Stimulated activated naive B cell treated with anti-CD40 and anti-IgM and Interleukin-4, amounts not matched to agents 10 μg/mL and 1 μg/mL and 100 μg/mL, for 72 hours (primary cell): ENCODE data around the gene PACS1.
A peak's percentile ranks its signal among the peaks of the same experiment; 100 is the strongest.
"Not testable (repeated sequence)": the region's sequence is repeated elsewhere in the genome, so short reads cannot be mapped to it uniquely, and the experiment has no call there.

Source experiments
- ATAC-seq, 2 donors: fragments of 150-1000 bp; cut with Tn5 transposase; replicated peaks; 2 replicates each; pipeline ENCODE4 v1.10.0; 2021; ENCODE audit warnings: moderate library complexity in 1 of 2
- DNase-seq: peaks from one replicate; pipeline ENCODE4 v3.0.0; 2021
- H3K27ac Mint-ChIP-seq: one replicate; pipeline ENCODE4 v1.8.0; 2022; ENCODE audit warnings: mild to moderate bottlenecking, mixed read lengths
- H3K27me3 Mint-ChIP-seq, 2 donors: one replicate each; pipeline ENCODE4 v1.8.0; 2022; ENCODE audit warnings: mixed read lengths in 2 of 2
- H3K36me3 Mint-ChIP-seq, 2 donors: one replicate each; pipeline ENCODE4 v1.8.0; 2022; ENCODE audit warnings: mixed read lengths in 2 of 2, mild to moderate bottlenecking in 1 of 2
- H3K4me1 Mint-ChIP-seq, 2 donors: one replicate each; pipeline ENCODE4 v1.8.0; 2022; ENCODE audit warnings: mixed read lengths in 2 of 2, mild to moderate bottlenecking in 1 of 2
- H3K4me3 Mint-ChIP-seq, 2 donors: one replicate each; pipeline ENCODE4 v1.8.0; 2022; ENCODE audit warnings: mild to moderate bottlenecking in 2 of 2, mixed read lengths in 2 of 2, moderate library complexity in 1 of 2
- H3K9me3 Mint-ChIP-seq, 2 donors: one replicate each; pipeline ENCODE4 v1.8.0; 2022; ENCODE audit warnings: mixed read lengths in 2 of 2, mild to moderate bottlenecking in 1 of 2

The PACS1 gene

DNA sequence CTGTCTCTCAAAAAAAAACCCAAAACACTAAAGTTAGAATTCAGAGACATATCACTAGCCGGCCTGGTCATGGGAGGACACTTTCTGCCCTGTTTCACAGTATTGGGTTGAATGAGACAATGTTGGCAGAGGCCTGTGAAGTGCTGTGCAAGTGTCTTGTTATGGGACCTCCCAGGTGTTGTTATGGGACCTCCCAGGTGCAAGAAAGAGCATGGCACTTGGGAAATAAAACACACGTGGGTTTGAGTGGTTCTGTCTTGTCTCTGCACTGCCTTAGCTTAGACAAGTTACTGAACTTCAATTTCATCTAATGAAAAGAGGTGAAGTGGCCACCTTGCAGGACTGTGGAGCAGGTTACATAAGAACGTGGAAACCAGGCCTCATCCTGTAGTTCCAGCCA lies 169.4 kb downstream of the PACS1 start:
- no peaks in the 10 kb centered on the region for H3K27me3 Mint-ChIP-seq
- peak overlapping the region; percentile 20 for H3K27ac Mint-ChIP-seq
- H3K36me3 Mint-ChIP-seq: peaks cover 48 to 67% of the 10 kb centered on the region in 2 donors

DNA sequence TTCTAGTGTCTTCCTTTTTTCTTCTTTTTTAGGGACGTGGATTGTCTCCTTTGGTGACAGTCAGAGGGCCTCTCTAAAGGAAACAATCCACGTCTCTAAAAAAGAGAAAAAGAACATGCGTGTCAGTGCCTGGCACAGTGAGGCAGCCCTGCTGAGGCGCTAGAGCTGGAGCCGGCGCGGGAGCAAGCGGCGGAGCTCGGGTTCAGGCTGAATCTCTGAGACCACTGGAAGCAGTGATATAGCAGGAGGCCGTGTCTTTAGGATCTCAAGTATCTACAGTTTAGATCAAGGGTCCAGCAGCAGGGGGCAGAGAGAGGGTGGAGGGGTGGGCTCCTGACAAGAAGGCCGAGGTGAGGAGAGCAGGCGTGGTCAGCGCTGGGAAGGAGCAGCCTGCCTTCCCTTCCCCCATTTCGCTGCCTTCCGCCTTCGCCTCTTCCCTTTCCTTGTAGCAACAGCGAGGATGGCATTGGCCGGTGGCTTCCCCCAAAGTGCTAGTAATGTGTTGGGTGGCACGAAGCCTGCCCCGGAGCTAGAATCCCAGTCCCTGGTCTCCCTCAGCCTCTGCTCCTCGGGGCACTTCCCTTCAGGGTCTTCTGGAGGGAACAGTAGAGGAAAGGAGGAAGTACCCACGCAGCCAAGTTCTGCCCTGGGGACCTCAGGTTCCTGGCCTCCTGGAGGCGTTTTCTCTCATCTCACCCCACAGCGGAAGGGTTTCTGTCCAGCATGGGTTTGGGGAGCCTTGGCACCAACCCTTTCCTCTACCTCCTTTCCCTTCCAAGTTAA lies 170.1 kb downstream of the PACS1 start:
- H3K27ac Mint-ChIP-seq: peak overlapping the region; percentile 57
- H3K36me3 Mint-ChIP-seq: peaks cover 52 to 65% of the 10 kb centered on the region in 2 donors
- H3K9me3 Mint-ChIP-seq: no peaks in the 10 kb centered on the region
- no peak overlapping the region for H3K4me3 Mint-ChIP-seq
- no peaks in the 10 kb centered on the region for H3K27me3 Mint-ChIP-seq
- ATAC-seq: no peak
- H3K4me1 Mint-ChIP-seq: peaks cover 23 to 33% of the 10 kb centered on the region in 2 donors
- no peak for DNase-seq

More for the DNA sequence above, 169.4 kb downstream of the PACS1 start:
- DNase-seq: no peak
- H3K4me1 Mint-ChIP-seq: peaks cover 23 to 33% of the 10 kb centered on the region in 2 donors
- no peak overlapping the region for H3K4me3 Mint-ChIP-seq
- no peak for ATAC-seq
- no peaks in the 10 kb centered on the region for H3K9me3 Mint-ChIP-seq

DNA sequence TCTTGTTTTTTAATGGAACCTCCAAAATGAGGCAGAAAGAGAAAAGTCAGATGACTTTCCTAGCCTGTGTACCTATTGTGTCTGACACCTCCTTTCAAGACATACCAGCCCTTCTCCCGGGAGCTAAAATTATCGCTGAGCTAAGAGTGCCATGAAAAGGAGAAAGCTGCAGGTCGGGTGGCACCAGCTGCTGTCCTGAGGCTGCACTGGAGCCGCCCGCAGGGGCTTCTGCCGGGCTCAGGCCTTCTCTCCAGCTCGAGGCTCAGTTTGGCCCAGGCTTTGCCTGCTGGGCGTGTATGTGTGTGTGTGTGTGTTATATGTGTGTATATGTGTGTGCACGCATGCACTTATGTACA lies 170.7 kb downstream of the PACS1 start:
- H3K9me3 Mint-ChIP-seq: no peaks in the 10 kb centered on the region
- no peaks in the 10 kb centered on the region for H3K27me3 Mint-ChIP-seq
- H3K4me1 Mint-ChIP-seq: peaks cover 23 to 33% of the 10 kb centered on the region in 2 donors
- peak overlapping the region; percentile 57 for H3K27ac Mint-ChIP-seq
- no peak for ATAC-seq
- H3K4me3 Mint-ChIP-seq: no peak overlapping the region
- DNase-seq: no peak
- peaks cover 47 to 59% of the 10 kb centered on the region in 2 donors for H3K36me3 Mint-ChIP-seq

- peaks cover 45 to 65% of the 10 kb centered on the region in 2 donors for H3K36me3 Mint-ChIP-seq
- H3K4me1 Mint-ChIP-seq: peaks cover 25 to 36% of the 10 kb centered on the region in 2 donors
- no peak overlapping the region for H3K4me3 Mint-ChIP-seq
- no peaks in the 10 kb centered on the region for H3K27me3 Mint-ChIP-seq
- peak; percentile 43 to 53 for ATAC-seq
- no peak for DNase-seq
- H3K9me3 Mint-ChIP-seq: no peaks in the 10 kb centered on the region
- peak overlapping the region; percentile 86 for H3K27ac Mint-ChIP-seq
These were observed 172.2 kb downstream of the PACS1 start for GRCh38 chr11:66242095-66242765.

DNA sequence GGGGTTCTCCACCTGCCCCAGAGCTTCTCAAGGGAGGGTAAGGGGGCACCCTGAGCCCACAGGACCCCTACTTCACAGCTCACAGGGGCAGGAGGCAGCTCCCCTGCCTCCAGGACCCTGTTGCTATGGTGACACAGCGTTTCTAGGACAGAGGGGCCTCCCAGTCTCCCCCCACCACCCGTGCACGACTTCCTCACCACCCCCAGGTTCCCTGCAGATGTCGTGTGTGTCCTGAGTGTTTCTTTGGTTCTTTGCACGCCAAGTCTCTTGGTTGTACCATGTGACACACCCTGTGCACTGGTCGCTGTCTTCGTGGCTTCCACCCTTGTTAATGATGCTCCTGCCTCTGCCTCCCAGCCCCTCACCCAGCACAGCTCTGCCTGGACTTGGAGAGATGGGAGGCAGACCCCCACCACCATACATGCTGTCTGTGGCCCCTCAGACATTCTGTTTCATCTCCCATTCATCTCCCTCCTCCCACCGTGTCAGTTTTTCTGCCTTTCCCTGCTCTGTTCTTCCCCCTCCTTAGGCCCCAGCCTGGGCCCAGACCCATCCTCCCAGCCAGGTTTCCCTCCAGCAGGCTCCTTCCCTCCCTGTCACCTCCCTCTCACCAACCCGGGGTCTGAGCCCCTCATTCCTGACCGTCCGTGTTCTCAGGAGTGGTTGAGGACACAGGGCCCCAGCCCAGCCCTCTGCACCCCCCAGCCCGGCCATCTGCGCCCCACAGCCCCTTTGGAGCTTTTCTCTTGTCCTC lies 173.9 kb downstream of the PACS1 start:
- DNase-seq (no peak), ATAC-seq (peak; percentile 72)
- Mint-ChIP-seq H3K27me3 (no peaks in the 10 kb centered on the region), H3K4me1 (peaks cover 32 to 46% of the 10 kb centered on the region in 2 donors), H3K9me3 (no peaks in the 10 kb centered on the region), H3K36me3 (peaks cover 42 to 68% of the 10 kb centered on the region in 2 donors), H3K4me3 (peak overlapping the region; percentile 13 to 23), H3K27ac (peak overlapping the region; percentile 94)

DNA sequence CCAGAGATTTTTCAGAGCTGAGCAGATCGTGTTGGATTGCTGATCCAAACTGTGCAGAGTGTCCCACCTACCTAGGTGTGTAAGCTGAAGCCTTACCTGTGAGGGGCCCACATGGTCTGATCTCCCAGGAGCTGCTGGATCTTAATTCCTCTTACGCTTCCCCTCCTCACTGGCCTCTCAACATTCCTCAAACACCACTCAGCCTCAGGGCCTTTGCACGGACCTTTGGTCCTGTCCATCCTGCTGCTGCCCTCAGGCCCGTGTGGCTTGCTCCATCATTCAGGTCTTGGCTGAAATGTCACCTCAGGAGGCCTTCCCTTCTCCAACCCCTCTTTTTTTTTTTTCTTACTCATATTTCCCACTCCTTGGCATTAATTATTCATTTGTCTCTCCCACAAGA lies 177.2 kb downstream of the PACS1 start:
- Mint-ChIP-seq H3K36me3 (peaks cover 43 to 62% of the 10 kb centered on the region in 2 donors), H3K4me1 (peaks cover 25 to 34% of the 10 kb centered on the region in 2 donors), H3K4me3 (no peak overlapping the region), H3K27me3 (no peaks in the 10 kb centered on the region), H3K9me3 (no peaks in the 10 kb centered on the region), H3K27ac (peak overlapping the region; percentile 75)
- ATAC-seq (no peak), DNase-seq (no peak)

DNA sequence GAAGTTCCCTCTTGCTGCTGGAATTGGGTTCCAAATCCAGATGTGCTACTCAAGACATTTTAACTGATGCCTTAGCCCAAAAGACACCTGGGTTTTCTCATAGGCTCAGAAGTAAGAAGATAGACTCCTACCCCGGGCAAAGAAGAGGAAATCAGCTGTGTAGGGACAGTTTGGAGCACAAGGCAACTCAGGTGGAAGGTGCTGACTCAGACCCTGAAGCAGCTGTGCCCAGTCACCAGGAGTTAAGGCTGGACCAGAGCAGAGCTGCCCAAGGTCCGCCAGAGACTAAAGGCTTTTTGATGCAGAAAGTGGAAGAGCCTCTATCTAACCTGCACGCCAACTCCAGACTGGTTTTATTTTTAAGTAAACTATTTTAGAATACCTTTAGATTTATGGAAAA lies 177.7 kb downstream of the PACS1 start:
- Mint-ChIP-seq H3K27me3 (no peaks in the 10 kb centered on the region), H3K9me3 (no peaks in the 10 kb centered on the region)

GRCh38 chr11:66248903-66249302 lies 178.8 kb downstream of the PACS1 start:
- Mint-ChIP-seq H3K36me3 (peaks cover 36 to 54% of the 10 kb centered on the region in 2 donors), H3K9me3 (no peaks in the 10 kb centered on the region), H3K27ac (no peak overlapping the region), H3K4me3 (no peak overlapping the region), H3K27me3 (no peaks in the 10 kb centered on the region), H3K4me1 (peaks cover 23 to 30% of the 10 kb centered on the region in 2 donors)
- DNase-seq: no peak
- no peak for ATAC-seq

More for the DNA sequence above, 177.7 kb downstream of the PACS1 start:
- no peak overlapping the region for H3K4me3 Mint-ChIP-seq
- ATAC-seq (no peak), DNase-seq (no peak)
- H3K27ac Mint-ChIP-seq: peak overlapping the region; percentile 75
- H3K36me3 Mint-ChIP-seq: peaks cover 38 to 57% of the 10 kb centered on the region in 2 donors
- H3K4me1 Mint-ChIP-seq: peaks cover 23 to 31% of the 10 kb centered on the region in 2 donors

GRCh38 chr11:66251809-66252208 lies 181.7 kb downstream of the PACS1 start:
- Mint-ChIP-seq H3K4me1 (peaks cover 33 to 35% of the 10 kb centered on the region in 2 donors), H3K27me3 (no peaks in the 10 kb centered on the region), H3K4me3 (no peak overlapping the region), H3K9me3 (no peaks in the 10 kb centered on the region), H3K36me3 (peaks cover 27 to 40% of the 10 kb centered on the region in 2 donors), H3K27ac (no peak overlapping the region)
- ATAC-seq (no peak), DNase-seq (no peak)

DNA sequence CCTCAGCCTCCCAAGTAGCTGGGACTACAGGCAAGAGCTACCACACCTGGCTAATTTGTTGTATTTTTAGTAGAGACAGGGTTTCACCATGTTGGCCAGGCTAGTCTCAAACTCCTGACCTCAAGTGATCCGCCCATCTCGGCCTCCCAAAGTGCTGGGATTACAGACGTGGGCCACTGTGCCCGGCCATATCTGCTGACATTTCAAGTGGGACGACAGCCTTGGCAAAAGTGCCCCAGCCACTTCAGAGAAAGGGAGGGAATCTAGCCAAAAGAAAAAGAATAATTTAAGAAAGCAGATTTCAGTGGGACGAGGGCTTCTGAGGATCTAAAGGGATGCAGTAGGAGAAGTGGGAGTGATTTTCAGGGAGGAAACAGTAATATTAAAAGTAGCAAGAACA lies 183.0 kb downstream of the PACS1 start:
- Mint-ChIP-seq H3K27ac (peak overlapping the region; percentile 88), H3K36me3 (peaks cover 17 to 28% of the 10 kb centered on the region in 2 donors), H3K4me1 (peaks cover 27 to 30% of the 10 kb centered on the region in 2 donors)
- not testable (repeated sequence) for H3K9me3 Mint-ChIP-seq, H3K27me3 Mint-ChIP-seq, ATAC-seq, DNase-seq, H3K4me3 Mint-ChIP-seq

DNA sequence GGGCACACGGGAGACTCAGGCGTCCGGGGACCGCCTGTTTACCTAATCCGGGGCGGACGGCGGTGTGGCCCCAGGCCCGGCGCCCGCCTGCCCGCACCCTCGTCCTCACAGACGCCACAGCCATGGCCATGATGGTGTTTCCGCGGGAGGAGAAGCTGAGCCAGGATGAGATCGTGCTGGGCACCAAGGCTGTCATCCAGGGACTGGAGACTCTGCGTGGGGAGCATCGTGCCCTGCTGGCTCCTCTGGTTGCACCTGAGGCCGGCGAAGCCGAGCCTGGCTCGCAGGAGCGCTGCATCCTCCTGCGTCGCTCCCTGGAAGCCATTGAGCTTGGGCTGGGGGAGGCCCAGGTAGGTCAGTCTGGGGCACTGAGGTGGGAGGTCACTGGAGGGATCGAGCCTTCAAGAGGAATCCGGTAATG lies 188.4 kb downstream of the PACS1 start:
- DNase-seq (no peak), ATAC-seq (peak; percentile 0 to 1)
- Mint-ChIP-seq H3K4me3 (peak overlapping the region; percentile 89 to 92), H3K27me3 (no peaks in the 10 kb centered on the region), H3K9me3 (no peaks in the 10 kb centered on the region), H3K4me1 (peaks cover 33 to 39% of the 10 kb centered on the region in 2 donors), H3K27ac (peak overlapping the region; percentile 93), H3K36me3 (peaks cover 37 to 45% of the 10 kb centered on the region in 2 donors)

DNA sequence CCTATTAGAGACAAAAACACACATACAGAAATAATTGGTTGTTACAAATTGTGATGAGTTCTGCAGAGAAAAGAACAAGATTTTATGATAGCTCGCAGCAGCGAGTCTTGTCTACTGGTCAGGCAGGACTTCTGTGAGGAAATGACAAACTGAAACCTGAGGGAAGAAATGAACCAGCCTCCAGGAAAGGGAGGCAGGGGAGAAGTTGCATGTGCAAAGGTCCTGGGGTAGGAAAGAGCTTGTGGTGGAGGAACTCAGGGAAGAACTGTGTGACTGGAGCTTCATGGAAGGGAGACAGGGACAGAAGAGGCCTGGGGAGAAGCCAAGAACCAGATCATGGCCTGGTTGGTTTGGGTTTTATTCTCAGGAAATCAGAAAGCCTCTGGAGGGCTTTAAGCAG lies 189.2 kb downstream of the PACS1 start:
- Mint-ChIP-seq H3K36me3 (peaks cover 37 to 48% of the 10 kb centered on the region in 2 donors), H3K9me3 (no peaks in the 10 kb centered on the region), H3K27me3 (no peaks in the 10 kb centered on the region), H3K27ac (no peak overlapping the region), H3K4me1 (peaks cover 30 to 35% of the 10 kb centered on the region in 2 donors), H3K4me3 (no peak overlapping the region)
- DNase-seq (no peak), ATAC-seq (no peak)

GRCh38 chr11:66259956-66260355 lies 189.9 kb downstream of the PACS1 start:
- H3K27me3 Mint-ChIP-seq: no peaks in the 10 kb centered on the region

DNA sequence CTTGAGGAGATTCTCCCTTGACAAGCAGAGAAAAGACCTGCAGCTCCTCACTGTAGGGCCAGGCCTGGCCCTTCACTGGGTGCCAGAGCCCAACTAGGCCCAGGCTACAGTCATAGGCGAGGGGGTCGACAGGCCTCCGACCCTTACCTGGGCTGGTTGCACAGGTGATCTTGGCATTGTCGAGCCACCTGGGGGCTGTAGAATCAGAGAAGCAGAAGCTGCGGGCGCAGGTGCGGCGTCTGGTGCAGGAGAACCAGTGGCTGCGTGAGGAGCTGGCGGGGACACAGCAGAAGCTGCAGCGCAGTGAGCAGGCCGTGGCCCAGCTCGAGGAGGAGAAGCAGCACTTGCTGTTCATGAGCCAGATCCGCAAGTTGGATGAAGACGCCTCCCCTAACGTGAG lies 191.5 kb downstream of the PACS1 start:
- DNase-seq: no peak
- Mint-ChIP-seq H3K27ac (no peak overlapping the region), H3K27me3 (no peaks in the 10 kb centered on the region), H3K4me3 (no peak overlapping the region), H3K9me3 (no peaks in the 10 kb centered on the region), H3K36me3 (peaks cover 48 to 56% of the 10 kb centered on the region in 2 donors), H3K4me1 (peaks cover 24 to 28% of the 10 kb centered on the region in 2 donors)
- no peak for ATAC-seq

More at GRCh38 chr11:66259956-66260355, 189.9 kb downstream of the PACS1 start:
- ATAC-seq (no peak), DNase-seq (no peak)
- Mint-ChIP-seq H3K4me1 (peaks cover 29 to 35% of the 10 kb centered on the region in 2 donors), H3K9me3 (no peaks in the 10 kb centered on the region), H3K4me3 (no peak overlapping the region), H3K27ac (no peak overlapping the region), H3K36me3 (peaks cover 45 to 55% of the 10 kb centered on the region in 2 donors)
